Stimulated activated CD4-positive, alpha-beta T cell treated with anti-CD3 and anti-CD28 coated beads, Interleukin-2, amount 100 ng/mL, for 4 hours (primary cell): ENCODE results near the gene SHISAL1.

Experiments
- DNase-seq: peaks from one replicate; pipeline ENCODE4 v3.0.0-alpha.2; 2020; ENCODE audit warnings: low read depth

The SHISAL1 gene

DNA sequence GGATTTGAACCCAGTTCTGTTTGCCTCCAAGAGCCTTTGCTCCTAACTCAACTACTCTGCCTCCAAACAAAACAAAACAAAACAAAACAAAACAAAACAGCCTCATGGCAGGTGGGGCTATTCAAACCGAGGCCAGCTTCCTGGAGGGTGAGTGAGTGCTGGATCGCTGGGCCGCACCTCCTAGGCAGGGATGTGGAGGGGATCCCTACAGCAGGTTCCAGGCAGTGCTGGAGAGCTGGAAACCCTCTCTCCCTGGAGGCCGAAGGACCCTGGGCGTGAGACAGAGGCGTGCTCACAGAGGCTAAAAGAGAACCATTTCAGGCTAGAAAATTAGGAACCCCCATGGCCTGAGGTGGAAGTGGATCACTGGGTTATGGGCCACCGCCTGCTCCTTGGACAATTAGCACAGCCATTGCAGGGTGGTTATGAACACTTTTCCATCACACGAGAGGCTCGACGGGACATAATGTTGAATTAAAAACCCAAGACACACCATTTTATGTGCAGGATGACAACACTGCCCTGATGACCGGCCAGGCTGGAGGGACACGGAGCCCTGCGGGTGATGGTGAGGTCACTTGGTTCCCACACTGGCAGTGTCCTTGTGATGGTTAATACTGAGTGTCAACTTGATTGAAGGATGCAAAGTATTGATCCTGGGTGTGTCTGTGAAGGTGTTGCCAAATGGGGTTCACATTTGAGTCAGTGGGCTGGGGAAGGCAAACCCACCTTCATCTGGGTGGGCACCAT, 35.2 kb downstream of the SHISAL1 start:
- DNase-seq = no peak

DNA sequence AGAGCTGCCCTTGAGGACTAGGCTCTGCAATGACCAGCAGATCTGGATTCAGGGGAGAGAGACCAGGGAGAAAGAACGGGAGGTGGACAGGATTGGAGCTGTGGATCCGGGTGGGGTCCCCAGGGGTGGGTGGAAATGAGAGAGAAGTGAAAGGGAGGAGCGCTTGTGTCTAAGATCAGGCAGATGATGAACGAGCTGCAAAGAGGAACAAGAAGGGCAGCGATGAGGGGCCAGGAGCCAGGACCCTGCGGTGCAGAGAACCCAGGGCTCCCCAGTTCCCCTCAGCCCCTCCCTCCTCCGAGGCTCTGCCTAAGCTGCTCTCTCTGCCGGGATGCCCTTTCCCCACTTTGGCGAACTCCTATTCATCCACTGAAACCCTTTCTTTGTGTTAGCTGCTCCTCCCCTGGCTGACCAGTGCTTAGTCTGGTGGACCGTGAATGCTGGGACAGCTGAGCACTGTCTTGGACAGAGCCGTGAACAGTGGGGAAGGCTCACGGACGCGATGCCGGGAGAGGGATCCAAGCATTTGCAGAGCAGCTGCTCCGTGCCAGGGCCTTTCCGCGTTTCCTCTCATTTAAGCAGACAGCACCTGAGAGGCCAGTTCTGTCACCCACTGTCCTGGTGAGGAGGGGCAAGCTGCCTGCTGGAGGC, 35.9 kb downstream of the SHISAL1 start:
- no peak for DNase-seq

DNA sequence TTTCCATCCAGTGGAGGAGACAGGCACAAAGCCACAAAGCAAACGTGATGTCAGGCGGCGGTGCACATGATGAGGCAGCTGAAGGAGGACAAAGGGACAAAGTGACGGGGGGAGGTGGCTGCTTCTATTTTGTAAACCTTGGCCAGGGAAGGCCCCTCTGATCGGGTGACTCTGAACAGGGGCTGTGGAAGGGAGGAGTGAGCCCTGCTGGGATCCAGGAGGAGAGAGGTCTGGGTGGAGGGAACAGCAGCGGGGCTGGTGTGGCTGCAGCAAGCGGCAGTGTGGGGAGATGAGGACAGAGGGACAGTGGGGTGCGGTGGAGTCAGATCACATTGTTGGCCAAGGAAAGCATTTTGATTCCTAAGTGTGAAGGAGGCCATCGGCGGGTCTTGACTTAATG, 36.7 kb downstream of the SHISAL1 start:
- no peak for DNase-seq

DNA sequence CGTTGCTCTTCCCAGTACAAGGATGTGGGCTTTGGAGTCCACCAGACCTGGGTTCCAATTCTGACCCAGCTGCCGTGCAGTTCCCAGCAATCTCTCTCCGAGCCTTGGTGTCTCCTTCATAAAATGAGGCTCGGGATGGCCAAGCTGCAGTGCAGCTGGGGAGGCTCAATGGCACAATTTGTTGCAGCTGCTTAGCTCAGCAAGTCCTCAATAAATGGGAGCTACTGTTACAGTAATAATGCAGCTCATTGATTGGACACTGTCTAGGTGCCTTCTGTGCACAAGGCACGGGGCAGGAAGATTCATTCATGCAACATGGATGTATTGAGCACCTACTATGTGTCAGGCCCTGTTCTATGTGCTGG, 37.1 kb downstream of the SHISAL1 start:
- no peak for DNase-seq

DNA sequence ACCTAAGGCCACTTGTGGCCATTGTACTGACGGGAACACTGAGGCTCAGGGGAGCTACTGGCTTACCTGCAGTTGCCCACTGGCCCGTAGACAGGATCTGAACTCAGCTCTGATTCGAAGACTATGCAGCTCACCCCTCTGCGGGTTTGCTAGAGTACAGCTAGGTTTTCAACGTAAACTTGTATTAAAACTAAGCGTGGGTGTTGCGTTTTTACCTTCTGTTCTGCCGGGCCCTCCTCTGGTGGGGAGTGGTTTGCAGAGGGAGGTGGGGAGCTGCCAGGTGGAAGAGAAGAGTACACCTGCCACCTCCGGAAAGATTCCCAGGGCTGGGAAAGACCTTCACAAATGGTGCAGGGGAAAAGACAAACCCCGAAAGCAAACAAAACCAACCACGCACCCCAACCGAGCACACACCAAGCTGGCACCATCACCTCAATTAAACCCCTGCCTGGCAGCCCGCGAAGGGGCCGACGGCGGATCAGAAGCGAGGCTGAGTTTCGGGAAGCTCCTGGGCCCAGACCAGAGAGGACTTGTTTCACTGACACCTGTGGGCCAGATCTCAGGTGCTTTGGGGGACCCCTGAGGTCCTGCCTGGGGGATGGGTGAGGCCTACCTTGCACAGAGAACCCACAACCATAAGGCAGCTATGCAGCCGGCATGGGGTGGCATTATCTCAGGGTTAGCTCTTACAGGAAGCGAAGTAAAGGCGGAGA, 37.7 kb downstream of the SHISAL1 start:
- DNase-seq = no peak

DNA sequence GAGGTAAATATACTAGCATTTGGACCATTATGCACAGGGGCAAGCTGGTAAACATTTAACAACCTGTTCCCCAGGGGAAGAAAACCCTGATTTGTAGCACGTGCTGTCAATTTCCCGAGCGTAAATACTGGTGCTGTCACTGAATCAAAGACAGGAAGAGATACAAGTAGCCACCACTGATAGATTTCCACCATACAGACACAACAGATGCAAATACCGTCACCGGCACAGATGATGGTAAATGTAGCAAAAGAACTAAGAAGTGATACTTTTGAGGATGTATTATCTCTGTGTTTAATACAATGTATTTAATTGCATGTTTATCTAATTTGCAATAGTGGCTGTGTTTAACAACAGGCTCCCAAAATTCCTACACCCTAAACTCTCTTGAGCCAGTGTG, 39.6 kb downstream of the SHISAL1 start:
- DNase-seq = no peak

DNA sequence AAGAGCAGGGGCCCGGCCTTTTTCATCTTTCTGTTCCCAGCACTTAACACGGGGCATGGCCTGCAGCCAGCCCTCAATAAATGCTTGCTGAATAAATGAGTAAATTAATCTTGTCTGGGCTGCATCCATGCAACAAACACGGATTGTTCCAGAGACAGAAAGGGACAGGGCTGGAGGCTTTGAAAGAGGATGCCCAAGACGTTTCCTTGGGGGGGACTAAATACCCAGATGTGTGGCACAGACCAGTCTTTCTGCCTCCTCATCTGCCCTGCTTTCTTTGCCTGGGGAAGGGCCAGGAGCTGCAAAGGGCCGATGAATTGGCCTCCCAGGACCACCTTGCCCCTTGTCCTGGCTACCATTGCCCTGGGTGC, 40.4 kb downstream of the SHISAL1 start:
- DNase-seq = no peak

DNA sequence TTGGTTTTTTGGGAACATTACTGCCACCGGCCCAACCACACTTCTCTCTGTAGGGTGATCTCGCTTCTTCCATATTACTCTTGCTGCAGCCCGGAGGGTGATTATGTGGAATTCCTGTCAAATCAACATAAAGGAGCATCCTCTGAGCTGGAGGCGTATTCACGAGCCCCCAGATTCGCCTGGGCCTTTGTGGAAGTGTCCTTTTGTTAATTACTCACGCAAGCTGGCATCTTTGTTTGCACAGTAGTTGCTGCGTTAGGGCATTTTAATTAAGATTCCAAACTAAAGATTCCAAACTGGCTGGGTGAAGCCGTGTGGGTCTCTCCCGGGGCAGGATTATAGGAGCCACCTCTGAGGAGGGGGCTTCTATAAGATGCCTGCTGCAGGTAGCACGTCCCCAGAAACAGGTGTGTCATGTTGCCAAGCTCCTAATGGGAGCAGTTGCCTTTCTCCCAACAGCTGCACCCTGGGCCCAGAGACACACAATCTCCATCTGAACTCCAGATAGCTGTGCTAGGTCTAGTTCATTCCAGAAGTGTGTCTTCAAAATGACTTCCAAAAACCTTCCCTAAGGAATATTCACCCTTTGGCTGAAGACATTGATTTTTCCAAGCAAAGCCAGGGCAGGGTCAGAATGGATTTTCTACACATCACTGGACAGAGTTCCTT, 40.9 kb downstream of the SHISAL1 start:
- DNase-seq = no peak

DNA sequence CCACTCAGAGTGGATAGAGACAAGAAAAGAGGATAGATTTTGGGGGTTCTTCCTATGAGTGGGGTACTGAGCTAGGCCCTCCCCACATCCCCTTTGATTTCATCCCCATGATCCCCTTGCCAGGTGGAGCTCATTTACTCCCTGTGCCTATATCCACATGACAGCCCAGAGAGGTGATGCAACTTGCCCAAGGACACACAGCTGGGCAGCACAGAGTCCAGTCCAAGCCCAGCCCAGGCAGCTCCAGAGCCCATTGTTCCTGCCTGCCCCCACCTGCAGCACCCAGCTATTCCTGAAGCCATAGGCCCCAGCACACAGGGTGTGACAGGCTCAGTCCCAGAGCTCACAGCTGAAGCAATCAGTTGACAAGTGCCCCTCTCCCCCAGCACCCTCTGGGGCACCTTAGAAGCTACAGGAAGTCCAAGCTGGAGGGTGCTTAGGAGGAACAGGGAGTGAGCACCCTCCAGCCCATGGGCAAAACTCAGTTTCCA, 41.7 kb downstream of the SHISAL1 start:
- no peak for DNase-seq

DNA sequence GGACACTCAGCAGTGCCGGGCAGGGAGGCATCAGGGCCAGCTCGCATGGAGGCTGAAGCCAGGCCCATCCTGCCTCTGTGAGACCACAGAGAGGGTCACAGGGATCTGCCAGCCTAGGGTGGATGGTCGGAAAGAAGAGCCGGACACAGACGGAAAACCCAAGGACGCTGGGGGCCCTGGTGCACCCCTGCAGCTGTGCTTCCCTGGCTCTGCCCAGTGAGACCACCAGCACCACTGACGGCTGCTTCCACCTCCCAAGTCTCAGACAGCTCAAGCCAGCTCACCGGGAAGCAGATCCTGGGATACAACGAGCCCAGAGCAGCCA, 42.2 kb downstream of the SHISAL1 start:
- no peak for DNase-seq

DNA sequence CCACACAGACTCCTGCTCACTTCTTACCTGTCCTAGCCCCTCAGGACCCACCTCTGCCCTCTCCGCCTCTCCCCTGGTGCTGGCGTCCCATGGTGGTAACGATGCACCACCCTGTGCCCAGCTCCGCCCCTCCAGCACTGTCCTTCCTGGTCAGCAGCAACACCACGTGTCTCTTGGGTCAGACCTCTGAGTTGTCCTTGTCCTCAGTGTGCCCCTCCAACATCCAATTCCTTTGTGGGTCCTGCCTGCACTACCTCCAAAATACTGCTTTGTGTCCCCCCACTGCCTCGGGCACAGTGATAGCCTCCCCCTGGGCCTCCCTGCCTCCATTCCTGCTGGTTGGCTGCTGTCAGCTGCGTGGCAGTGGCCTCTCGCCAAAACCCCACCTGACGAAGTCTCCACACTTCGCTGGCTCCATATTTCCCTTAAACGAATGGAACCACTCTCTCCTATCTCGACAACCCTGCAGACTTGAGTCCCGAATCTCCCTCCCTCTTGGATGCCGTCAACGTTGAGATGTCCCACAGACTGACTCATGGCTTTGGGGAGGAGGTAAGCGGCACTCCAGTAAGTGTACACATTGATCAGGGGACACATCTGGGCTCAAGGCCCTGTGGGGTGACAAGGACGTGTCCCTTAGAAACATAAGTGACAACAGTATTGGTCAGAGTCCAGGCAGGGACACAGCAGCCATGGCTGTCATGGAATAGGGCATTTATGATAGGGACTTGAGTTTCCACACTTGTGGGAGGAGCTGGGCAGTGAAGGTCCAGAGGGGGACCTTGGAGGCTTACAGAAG, 42.8 kb downstream of the SHISAL1 start:
- DNase-seq = no peak

DNA sequence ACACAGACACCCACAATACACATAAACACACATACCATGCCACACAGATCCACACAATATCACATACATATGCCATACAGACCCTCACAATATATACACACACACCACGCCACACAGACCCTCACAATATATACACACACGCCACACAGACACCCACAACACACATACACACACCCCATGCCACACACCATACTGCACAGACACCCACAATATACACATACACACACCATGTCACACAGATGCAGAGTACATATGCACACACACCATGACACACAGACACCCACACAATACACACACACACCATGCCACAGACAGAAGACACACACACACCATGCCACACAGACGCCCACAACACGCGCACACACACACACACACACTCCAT, 43.6 kb downstream of the SHISAL1 start:
- DNase-seq = no peak

DNA sequence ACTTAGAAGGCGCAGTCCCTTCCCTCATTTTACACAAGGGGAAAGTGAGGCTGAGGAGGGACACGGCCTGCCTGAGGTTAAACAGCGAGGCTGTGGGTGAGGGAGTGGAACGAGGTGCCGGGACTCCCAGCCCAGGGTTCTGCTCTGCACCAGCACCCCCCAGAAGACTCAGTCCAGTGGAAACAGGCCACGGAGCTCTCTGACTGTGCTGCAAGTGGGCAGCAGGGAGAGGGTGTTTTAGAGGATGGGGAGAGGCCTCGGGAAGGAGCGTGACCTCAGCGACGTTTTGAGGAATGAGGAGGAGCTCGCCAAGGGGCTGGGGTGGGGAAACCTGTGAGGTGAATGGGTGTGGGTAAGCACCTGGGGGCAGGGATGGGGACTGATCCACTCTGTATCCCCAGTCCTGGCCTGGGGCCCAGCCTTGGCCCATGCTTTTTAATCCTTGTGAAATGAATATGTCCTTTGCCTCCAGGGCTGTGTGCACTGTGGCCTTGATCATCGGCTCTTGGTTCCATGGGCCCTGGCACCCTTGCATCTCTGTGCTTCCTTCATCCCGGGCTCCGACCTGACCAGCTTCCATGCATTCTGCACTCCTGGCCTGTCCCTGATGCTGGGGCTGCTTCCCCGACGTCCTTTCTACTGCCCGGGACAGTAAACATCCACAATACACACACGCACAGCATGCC, 44.2 kb downstream of the SHISAL1 start:
- DNase-seq = no peak

DNA sequence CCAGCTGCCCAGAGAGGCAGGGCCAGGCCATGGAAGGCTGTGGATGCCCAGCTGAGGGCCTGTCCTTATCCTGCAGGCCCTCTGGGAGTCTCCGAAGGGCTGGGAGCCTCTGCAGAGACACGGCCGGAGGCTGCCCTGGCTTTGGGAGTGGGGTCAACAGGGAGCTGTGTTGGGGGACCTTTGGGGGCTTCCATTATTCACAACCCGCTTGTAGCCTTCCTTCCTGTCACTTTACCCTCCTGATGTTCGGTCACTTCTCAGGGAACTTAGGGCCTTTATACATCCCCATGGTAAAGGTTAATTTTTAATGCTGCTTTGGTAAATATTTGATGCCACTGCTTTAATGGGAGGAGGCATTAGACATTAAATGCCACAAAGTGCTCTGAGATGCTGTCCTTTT, 44.9 kb downstream of the SHISAL1 start:
- no peak for DNase-seq

DNA sequence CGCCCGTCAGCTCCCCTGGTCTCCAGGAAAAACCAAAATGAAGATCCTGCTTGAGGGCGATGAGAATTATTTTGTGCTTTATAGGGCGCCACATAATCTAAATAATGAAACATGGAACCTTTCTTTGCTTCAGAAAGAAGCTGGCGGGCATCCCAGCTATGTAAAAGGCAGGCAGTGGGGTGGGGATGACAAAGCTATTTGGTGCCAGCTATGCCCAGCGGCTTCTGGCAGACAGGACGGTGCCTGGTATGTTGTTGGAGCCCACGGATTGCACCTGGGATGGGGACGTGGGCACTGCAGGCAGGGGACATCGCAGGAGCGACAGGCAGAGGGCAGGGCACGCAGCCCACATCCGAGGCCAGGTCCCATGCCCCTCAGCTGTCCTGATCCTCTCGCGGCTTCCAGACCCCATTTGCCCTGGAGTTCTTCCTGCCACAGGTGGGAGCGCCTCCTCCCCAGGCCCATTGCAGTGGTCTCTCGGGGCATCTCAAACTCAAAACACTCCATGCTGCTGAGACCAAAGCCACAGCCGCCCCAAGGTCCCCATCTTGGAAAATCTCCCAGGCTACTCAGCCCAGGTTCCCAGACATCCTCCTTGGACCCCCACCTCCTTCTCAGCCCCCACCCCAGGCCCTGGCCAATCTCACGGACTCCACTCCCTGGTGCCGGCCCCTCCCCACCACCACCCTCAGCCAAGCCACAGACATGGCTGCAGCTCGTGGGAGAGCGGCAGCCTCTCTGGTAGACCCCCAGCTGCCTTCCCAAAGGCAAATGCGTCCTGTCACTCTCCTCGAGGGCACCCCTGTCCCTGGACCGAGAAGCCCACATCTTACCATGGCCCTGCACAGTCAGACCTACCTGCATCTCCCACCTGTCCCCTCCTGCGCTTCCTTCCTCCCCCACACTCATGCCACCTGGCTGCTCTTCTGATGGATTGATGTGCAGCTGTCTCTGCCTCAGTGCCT, 45.7 kb downstream of the SHISAL1 start:
- no peak for DNase-seq

DNA sequence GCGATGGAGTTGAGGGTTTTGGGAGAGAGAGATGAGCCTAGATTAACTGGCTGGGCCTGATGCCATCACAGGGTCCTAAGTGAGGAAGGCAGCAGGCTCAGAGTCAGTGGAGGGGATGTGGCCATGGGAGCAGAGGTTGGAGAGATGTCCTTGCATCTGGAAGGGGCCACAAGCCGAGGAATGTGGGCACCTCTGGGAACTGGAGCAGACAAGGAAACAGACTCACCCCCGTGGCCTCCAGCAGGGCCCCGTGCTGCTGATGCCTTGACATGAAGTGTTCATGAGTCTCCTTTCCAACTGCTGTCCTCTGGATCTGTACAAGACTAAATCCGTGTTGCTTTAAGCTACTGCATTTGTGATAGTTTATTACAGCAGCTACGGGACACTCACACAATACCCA, 49.2 kb downstream of the SHISAL1 start:
- DNase-seq = no peak

DNA sequence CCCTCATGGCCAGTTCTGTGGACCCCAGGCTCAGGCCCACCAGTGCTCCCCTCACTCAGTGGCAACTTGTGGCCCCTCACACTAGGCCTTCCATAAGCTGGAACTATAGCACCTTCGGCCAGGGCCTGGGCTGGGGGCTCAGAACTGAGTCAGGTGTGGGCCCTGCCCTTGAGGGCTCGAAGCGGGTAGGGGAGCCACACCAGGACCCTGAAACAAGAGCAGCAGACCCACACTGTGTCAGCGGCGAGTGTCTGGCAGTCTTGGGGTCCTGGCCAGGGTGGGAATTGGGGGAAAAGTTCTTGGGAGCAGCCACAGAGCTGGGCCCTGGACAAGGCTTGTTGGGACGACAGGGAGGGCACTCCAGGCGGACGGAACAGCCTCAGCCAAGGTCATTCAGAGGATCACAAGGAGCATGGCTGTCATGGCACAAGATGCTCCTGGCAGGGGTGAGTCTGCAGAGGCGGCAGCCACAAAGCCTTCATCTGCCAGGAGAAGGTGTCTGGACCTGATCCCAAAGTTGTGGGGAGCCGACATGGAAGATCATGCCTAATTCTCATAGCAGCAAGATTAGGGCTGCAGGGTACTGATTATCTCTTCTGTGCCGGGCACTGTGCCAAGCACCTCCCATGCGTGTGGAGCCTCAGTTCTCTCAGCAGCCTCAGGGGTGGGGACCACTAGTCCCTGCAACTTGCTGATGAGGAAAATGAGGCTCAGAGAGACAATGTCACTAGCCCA, 50.7 kb downstream of the SHISAL1 start:
- DNase-seq = no peak

DNA sequence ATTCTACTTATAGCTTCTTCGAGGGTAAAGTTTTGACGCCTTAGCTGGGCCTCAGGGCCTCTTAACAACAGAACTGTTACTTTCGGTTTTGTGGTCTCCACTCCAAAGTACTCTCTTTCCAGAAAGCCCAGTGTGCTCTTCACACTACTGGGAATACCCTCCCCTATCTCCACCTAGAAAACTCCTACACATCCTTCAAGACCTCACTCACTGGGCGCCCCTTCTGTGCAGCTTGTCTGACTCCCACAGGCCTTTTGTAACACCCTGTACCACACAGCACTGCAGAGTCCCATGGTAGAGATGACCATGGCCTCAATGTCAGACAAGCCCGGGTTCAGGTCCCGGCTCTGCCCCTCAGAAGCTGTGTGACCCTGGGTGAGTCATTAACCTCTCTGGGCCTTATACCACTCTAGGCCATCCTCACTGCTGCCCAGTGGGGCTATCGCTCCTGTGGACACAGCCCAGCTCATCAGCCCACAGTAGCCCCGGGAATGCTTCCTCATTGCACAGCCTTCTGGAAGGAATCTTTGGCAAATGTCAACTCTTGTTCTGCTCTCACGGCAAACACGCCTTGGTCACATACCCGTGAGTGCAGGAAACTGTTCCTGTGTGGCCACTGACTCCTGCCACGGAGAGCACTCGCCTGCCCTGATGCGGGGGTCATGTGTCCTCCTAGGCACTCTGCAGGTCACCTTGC, 51.4 kb downstream of the SHISAL1 start:
- DNase-seq = no peak
